Effector memory CD8-positive, alpha-beta T cell (primary cell): Measurements from ENCODE around the gene F8.
"Not testable (repeated sequence)": the region's sequence is repeated elsewhere in the genome, so short reads cannot be mapped to it uniquely, and the experiment has no call there.

Experiments used
- ATAC-seq: fragments of 150-1000 bp; cut with Tn5 transposase; replicated peaks from 2 replicates; pipeline ENCODE4 v1.10.0; 2021; ENCODE audit warnings: mild to moderate bottlenecking, moderate library complexity
- DNase-seq, 3 experiments: peaks; one replicate each; pipeline ENCODE4 v3.0.0; 2021
- H3K27ac Mint-ChIP-seq, 2 donors: one replicate each; pipeline ENCODE4 v1.8.0; 2022; ENCODE audit warnings: mild to moderate bottlenecking in 2 of 2, mixed read lengths in 2 of 2, moderate library complexity in 2 of 2
- H3K27me3 Mint-ChIP-seq, 2 donors: one replicate each; pipeline ENCODE4 v1.8.0; 2022; ENCODE audit warnings: mixed read lengths in 2 of 2
- H3K36me3 Mint-ChIP-seq: one replicate; pipeline ENCODE4 v1.8.0; 2022; ENCODE audit warnings: mild to moderate bottlenecking, moderate library complexity, mixed read lengths; ENCODE audit not compliant: insufficient read depth
- H3K4me1 Mint-ChIP-seq, 2 donors: one replicate each; pipeline ENCODE4 v1.8.0; 2022; ENCODE audit warnings: low read depth in 2 of 2, mixed read lengths in 2 of 2
- H3K4me3 Mint-ChIP-seq, 2 donors: one replicate each; pipeline ENCODE4 v1.8.0; 2022; ENCODE audit warnings: mild to moderate bottlenecking in 2 of 2, mixed read lengths in 2 of 2, moderate library complexity in 2 of 2
- H3K9me3 Mint-ChIP-seq, 2 donors: one replicate each; pipeline ENCODE4 v1.8.0; 2022; ENCODE audit warnings: mixed read lengths in 2 of 2

F8 gene

DNA sequence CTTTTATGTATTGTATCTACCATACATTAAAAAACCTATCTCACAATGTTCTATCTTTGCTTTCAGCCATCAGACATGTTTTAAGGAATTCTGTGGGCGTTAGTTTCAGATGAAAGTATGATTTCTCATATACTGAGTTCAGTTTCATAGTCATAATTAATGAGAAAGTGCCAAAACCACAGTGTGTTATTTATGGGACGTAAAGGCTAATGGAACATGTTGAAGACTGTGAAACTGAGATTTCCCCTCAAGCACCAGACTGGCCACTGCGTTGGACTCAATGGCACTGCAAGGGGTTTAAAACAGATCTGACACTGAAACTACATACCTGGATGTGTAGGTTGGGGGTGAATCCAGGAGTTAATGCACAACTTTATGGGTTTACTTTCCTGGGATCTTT is 32.0 kb downstream of the F8 start:
- H3K36me3 Mint-ChIP-seq, result no peaks in the 10 kb centered on the region
- no peaks in the 10 kb centered on the region for H3K4me1 Mint-ChIP-seq
- no peak overlapping the region for H3K4me3 Mint-ChIP-seq
- DNase-seq (no peak), ATAC-seq (no peak)
- no peaks in the 10 kb centered on the region for H3K9me3 Mint-ChIP-seq
- H3K27ac Mint-ChIP-seq, result no peak overlapping the region
- peaks cover 0 to 7% of the 10 kb centered on the region in 2 donors for H3K27me3 Mint-ChIP-seq

DNA sequence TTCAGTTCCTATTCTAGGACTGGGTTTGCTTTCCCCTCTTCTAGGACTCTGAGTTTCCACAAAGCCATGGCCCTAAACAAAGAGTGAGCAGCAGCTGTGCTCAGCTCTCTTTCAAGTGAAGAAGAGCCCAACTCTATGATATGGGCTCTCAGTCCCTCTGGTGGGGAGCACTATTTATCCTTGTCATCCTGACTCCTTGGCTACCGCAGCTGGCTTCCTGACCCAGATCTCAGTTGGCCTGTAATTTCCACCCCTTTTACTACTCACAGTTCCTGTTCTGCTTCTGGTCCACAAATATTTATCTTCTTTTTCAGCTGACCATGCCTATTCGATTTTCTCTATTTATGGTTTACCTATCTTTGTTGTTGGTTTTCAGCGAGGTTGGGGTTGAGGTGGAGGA is 33.8 kb downstream of the F8 start:
- no peak overlapping the region for H3K27ac Mint-ChIP-seq
- DNase-seq (no peak), ATAC-seq (no peak)
- no peaks in the 10 kb centered on the region for H3K36me3 Mint-ChIP-seq
- H3K4me1 Mint-ChIP-seq, result no peaks in the 10 kb centered on the region
- no peak overlapping the region for H3K4me3 Mint-ChIP-seq
- H3K9me3 Mint-ChIP-seq, result no peaks in the 10 kb centered on the region
- H3K27me3 Mint-ChIP-seq, result peaks cover 0 to 7% of the 10 kb centered on the region in 2 donors

DNA sequence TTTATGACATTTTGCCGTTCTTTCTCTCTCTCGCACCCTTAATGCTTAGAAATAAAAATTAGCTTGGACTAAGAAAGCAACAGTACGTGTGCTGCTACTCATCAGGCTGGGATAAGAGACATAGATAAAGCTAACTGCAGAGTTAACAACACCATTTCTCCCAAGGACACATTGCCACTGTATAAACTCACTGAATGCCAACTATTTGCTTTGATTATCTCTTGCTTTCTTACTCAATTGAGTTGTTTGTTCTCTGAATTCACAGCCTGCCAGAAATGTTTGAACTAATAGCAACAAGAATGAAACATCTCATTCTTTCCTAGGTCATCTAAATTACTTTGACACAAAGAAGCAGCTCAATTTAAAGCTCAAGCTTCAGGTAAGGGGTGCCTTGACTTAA is 34.6 kb downstream of the F8 start:
- H3K4me3 Mint-ChIP-seq, result no peak overlapping the region
- ATAC-seq, result no peak
- no peaks in the 10 kb centered on the region for H3K36me3 Mint-ChIP-seq
- H3K27ac Mint-ChIP-seq, result no peak overlapping the region
- H3K9me3 Mint-ChIP-seq, result no peaks in the 10 kb centered on the region
- H3K27me3 Mint-ChIP-seq, result peaks cover 0 to 7% of the 10 kb centered on the region in 2 donors
- no peak for DNase-seq
- H3K4me1 Mint-ChIP-seq, result no peaks in the 10 kb centered on the region

DNA sequence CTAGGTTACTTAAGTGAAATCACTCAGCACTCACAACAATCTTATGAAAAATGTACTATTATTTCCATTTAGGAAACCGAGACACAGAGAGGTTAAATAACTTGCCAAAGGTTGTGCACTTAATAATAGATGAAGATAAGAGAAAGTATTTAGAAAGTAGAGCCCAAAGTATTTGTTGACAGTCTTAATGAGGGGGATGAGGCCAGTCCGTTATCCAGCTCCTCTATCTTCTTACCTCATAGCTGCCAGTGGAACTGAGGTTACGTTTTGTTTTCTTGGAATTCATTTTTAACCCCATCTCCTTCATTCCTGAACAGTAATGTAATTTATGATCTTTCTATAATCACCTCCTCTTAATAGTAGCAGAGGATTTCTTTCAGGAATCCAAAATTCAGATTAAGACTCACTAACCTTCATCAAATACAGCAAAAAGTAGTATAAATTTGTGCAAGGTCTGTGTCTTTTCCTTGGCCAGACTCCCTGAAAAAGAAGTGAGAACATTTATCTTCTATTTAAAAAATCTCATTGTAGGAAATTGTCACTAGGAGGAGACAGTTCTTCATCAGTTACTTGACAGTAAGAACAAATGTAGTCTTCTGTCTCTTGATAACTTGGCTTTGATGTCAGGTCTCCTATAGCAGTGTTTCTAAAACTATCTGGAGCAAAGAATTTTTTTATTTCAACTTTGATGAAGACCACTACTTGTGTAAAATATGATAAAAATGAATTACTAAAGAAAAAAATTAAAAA is 35.5 kb downstream of the F8 start:
- no peak overlapping the region for H3K27ac Mint-ChIP-seq
- DNase-seq (no peak), ATAC-seq (no peak)
- no peaks in the 10 kb centered on the region for H3K4me1 Mint-ChIP-seq
- no peaks in the 10 kb centered on the region for H3K9me3 Mint-ChIP-seq
- H3K36me3 Mint-ChIP-seq, result no peaks in the 10 kb centered on the region
- H3K4me3 Mint-ChIP-seq, result no peak overlapping the region
- H3K27me3 Mint-ChIP-seq, result peaks cover 0 to 6% of the 10 kb centered on the region in 2 donors

DNA sequence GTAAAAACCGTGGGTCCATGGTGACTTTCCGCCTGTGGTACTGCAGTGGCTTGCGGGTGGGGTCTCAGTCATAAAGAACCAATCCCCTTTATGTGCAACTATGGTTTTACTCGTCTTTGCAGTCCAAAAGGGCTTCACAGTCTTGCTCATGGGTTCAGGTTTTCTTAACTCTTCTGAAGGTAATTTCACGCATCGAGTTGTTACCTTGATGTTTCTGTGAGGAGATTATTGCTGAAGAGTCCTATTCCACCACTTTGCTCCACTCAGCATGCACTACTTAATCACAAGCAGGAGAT is 41.5 kb downstream of the F8 start:
- H3K9me3 Mint-ChIP-seq, result no peaks in the 10 kb centered on the region
- ATAC-seq (no peak), DNase-seq (no peak)
- peak overlapping the region; percentile 77 to 89 for H3K27ac Mint-ChIP-seq
- H3K27me3 Mint-ChIP-seq, result no peaks in the 10 kb centered on the region
- H3K4me3 Mint-ChIP-seq, result peak overlapping the region; percentile 73 to 76
- H3K4me1 Mint-ChIP-seq, result peaks cover 1 to 3% of the 10 kb centered on the region in 2 donors
- H3K36me3 Mint-ChIP-seq, result peaks cover 12% of the 10 kb centered on the region

DNA sequence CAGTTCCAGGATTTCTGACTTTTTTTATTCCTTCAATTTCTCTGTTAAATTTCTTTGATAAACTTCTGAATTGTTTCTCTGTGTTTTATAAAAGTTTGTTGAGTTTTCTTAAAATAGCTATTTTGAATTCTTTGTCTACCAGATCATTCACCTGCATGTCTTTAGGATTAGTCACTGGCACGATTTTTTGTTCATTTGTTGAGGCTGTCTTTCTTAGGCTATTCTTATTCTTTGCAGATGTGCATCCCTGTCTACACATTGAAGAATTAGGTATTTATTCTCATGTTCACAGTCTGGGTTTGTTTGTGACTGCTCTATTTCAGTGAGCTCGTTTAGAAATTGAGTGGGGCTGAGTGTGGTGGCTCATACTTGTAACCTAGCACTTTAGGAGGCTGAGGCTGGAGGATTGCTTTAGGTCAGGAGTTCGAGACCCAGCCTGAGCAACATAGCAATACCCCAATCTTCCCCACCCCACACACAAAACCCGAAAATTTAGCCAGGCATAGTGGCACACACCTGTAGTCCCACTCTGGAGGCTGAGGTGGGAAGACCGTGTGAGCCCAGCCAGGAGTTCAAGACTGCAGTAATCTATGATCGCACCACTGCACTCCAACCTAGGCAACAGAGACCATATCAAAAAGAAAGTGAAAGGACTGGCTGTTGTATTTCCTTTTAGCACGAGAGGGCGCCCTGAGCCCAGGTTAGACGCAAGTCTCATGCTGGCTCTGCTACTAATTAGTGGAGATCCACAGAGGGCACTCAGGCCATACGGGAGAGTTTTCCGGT is 42.0 kb downstream of the F8 start:
- ATAC-seq, result peak; percentile 99
- H3K4me1 Mint-ChIP-seq, result peaks cover 1 to 3% of the 10 kb centered on the region in 2 donors
- H3K27me3 Mint-ChIP-seq, result no peaks in the 10 kb centered on the region
- H3K27ac Mint-ChIP-seq, result peak overlapping the region; percentile 77 to 89
- peak; percentile 70 to 82 (median 73) for DNase-seq
- no peaks in the 10 kb centered on the region for H3K9me3 Mint-ChIP-seq
- H3K4me3 Mint-ChIP-seq, result peak overlapping the region; percentile 73 to 76
- H3K36me3 Mint-ChIP-seq, result peaks cover 12% of the 10 kb centered on the region

DNA sequence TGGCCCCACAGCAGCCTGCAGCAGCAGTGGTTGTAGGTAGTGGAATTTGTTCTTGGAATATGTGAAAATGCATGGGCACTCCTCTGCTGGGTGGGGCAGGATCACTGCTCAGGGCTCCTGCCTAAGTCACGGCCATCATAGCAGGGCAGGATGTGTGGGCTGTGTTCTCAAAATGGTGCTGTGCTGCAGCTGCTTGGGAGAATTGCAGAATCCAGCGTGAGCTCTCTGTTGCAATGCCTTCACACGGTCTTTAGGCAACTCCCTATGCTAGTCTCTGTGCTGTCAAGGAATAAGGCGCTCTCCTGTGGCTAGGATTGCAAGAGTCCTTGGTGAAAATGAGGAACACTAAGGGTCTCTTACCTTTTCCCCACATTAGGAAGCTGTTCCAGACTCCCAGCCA is 42.9 kb downstream of the F8 start:
- Mint-ChIP-seq H3K36me3 (peaks cover 12% of the 10 kb centered on the region), H3K27me3 (no peaks in the 10 kb centered on the region), H3K4me1 (peaks cover 1 to 3% of the 10 kb centered on the region in 2 donors), H3K9me3 (no peaks in the 10 kb centered on the region), H3K27ac (no peak overlapping the region), H3K4me3 (no peak overlapping the region)
- no peak for DNase-seq
- no peak for ATAC-seq

DNA sequence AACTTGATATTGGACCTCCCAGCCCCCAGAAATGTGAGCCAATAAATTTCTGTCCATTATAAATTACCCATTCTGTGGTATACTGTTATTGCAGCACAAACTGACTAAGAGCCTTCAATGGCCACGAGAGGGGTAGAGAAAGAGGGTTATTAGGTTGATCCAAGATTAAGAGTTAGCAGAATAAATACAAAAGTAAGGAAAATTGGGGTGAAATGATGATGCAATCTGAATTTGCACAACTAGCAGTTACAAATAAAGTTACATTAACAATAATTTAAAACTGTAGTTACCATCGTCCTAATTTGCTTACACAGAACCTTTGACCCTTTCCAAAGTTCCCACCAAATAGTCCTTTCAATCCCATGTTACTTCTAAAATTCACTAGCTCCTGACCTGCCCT is 54.2 kb downstream of the F8 start:
- DNase-seq (no peak), ATAC-seq (no peak)
- no peaks in the 10 kb centered on the region for H3K4me1 Mint-ChIP-seq
- no peak overlapping the region for H3K4me3 Mint-ChIP-seq
- H3K9me3 Mint-ChIP-seq, result no peaks in the 10 kb centered on the region
- H3K27ac Mint-ChIP-seq, result no peak overlapping the region
- H3K27me3 Mint-ChIP-seq, result peaks cover 7 to 8% of the 10 kb centered on the region in 2 donors
- no peaks in the 10 kb centered on the region for H3K36me3 Mint-ChIP-seq

DNA sequence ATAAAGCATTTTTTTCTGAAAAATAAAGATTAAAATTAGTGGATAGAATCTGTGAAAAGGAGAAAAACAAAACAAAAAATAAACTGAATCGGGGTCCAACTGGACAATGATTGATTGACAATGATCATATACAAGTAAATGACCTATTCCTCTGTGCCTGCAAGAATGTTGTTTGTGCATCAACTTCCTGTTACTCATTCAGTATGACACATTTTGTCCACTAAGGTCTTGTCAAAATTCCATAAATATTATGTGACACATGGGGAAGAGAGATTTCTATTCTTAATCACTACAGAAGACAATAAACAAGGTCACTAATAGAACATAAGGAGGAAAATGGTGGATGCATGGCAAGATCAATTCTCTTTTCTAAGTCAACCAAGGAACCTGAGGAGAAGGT is 54.9 kb downstream of the F8 start:
- Mint-ChIP-seq H3K27me3 (peaks cover 7 to 8% of the 10 kb centered on the region in 2 donors), H3K4me1 (no peaks in the 10 kb centered on the region), H3K36me3 (no peaks in the 10 kb centered on the region)

DNA sequence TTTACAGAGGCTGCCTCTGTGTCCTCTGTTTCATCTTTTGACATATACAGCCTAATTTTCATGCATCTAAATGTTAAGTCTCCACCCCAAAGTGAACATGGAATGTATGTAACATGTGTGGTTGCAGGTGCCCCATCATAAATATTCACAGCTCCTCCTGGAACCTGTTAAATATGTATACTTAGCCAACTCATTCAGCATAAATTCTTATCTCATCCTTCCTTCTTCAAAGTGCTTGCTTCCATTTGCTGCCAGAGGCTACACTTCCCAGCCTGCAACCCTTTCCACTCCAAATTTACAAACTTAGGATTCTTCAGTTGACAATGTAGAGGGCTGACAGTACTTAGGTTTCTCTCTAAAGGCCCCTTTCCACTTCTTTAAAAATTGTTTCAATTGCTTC is 60.6 kb downstream of the F8 start:
- Mint-ChIP-seq H3K36me3 (no peaks in the 10 kb centered on the region), H3K4me1 (no peaks in the 10 kb centered on the region), H3K27me3 (peaks cover 7 to 14% of the 10 kb centered on the region in 2 donors), H3K4me3 (no peak overlapping the region), H3K9me3 (no peaks in the 10 kb centered on the region), H3K27ac (no peak overlapping the region)
- ATAC-seq (no peak), DNase-seq (no peak)

More for the DNA sequence above, 54.9 kb downstream of the F8 start:
- Mint-ChIP-seq H3K27ac (no peak overlapping the region), H3K4me3 (no peak overlapping the region), H3K9me3 (no peaks in the 10 kb centered on the region)
- no peak for ATAC-seq
- no peak for DNase-seq

DNA sequence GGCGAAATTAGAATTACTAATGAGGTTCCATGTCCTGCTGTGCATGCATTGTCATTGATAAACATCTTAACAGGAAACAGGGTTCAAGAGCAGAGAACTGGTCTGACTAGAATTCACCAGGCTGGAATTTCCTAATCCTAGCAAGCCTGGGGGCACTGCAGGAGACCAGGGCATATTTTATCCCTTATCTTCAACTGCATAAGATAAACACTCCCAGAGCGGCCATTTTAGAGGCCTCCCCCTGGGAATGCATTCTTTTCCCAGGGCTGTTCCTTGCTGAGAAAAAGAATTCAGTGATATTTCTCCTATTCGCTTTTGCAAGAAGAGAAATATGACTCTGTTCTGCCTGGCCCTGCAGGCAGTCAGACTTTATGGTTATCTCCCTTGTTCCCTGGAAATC is 66.7 kb downstream of the F8 start:
- H3K27me3 Mint-ChIP-seq, ATAC-seq, H3K4me1 Mint-ChIP-seq, H3K9me3 Mint-ChIP-seq, H3K27ac Mint-ChIP-seq, DNase-seq, H3K4me3 Mint-ChIP-seq, H3K36me3 Mint-ChIP-seq: not testable (repeated sequence)

DNA sequence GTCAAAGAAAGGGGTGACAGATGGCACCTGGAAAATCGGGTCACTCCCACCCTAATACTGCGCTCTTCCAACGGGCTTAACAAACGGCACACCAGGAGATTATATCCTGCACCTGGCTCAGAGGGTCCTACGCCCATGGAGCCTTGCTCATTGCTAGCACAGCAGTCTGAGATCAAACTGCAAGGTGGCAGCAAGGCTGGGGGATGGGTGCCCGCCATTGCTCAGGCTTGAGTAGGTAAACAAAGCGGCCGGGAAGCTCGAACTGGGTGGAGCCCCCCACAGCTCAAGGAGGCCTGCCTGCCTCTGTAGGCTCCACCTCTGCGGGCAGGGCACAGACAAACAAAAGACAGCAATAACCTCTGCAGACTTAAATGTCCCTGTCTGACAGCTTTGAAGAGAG is 83.3 kb downstream of the F8 start:
- H3K4me3 Mint-ChIP-seq, H3K9me3 Mint-ChIP-seq, DNase-seq, ATAC-seq, H3K27ac Mint-ChIP-seq, H3K4me1 Mint-ChIP-seq, H3K36me3 Mint-ChIP-seq: not testable (repeated sequence)
- H3K27me3 Mint-ChIP-seq, result peaks cover 33 to 39% of the 10 kb centered on the region in 2 donors

DNA sequence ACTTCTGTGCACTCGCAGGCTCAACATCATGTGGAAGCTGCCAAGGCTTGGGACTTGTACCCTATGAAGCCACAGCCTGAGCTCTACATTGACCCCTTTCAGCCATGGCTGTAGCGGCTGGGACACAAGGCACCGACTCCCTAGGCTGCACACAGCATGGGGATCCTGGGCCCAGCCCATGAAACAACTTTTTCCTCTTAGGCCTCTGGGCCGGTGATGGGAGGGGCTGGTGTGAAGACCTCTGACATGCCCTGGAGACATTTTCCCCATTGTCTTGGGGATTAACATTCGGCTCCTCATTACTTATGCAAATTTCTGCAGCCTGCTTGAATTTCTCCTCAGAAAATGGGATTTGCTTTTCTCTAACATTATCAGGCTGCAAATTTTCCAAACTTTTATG is 97.8 kb downstream of the F8 start:
- ATAC-seq, DNase-seq, H3K4me1 Mint-ChIP-seq, H3K9me3 Mint-ChIP-seq, H3K36me3 Mint-ChIP-seq, H3K4me3 Mint-ChIP-seq, H3K27ac Mint-ChIP-seq: not testable (repeated sequence)
- H3K27me3 Mint-ChIP-seq, result peaks cover 22 to 42% of the 10 kb centered on the region in 2 donors

DNA sequence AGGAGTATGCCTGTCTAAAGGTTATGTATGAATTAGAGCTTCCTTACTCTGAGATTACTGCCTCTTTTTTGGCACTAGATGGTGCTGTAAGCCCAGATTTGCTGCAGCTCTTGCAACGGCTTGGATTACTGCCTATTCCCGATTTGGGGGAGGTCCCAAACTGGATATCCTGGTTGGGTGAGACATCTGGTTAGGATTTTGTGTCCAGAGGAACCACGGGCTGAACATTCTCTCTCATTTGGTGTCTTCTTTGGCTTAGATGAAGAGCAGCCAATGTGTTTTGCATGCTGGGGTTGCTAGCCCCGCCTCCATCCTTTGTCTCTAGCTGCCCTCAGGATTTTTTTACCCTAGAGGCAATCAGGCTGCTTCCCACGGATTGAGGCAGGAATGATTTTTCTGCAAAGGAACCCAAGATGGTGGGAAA is 104.5 kb downstream of the F8 start:
- ATAC-seq (peak; percentile 61), DNase-seq (peak; percentile 3 to 26 (median 8))
- Mint-ChIP-seq H3K27ac (no peak overlapping the region), H3K36me3 (no peaks in the 10 kb centered on the region), H3K27me3 (peaks cover 5 to 24% of the 10 kb centered on the region in 2 donors), H3K4me1 (peaks cover 0 to 2% of the 10 kb centered on the region in 2 donors), H3K4me3 (peak overlapping the region in 1 of 2 donors; percentile 17), H3K9me3 (no peaks in the 10 kb centered on the region)
